CD14-positive monocyte (primary cell): Measurements from ENCODE around the gene CFAP92. TPM values are rescaled to one million over a fixed set of nuclear protein-coding genes. Genes with fewer than 3 reads are reported as not detected.
A peak's percentile ranks its signal among the peaks of the same experiment; 100 is the strongest.

Source experiments
- DNase-seq, 3 donors: peaks; one replicate each; pipeline ENCODE4 v3.0.0-alpha.2; 2011 to 2022
- H2AFZ ChIP-seq: 2 replicates; pipeline ENCODE4 v1.6.0; 2012; ENCODE audit warnings: mild to moderate bottlenecking, low read depth, low read length, inconsistent platforms; ENCODE audit not compliant: insufficient read depth, poor library complexity, severe bottlenecking
- H3K27ac ChIP-seq, 2 donors: 1 replicate in 1 of 2; 2 replicates in 1 of 2; pipeline ENCODE4 v1.5.1; 2012 to 2013; ENCODE audit warnings: low read length in 2 of 2, control low read depth in 1 of 2, inconsistent platforms in 1 of 2, low read depth in 1 of 2, mild to moderate bottlenecking in 1 of 2
- H3K27me3 ChIP-seq, 2 donors: one replicate each; pipeline versions ENCODE4 v1.6.0 to v1.6.1; 2011 to 2013; ENCODE audit warnings: low read length in 2 of 2; ENCODE audit not compliant: control insufficient read depth in 2 of 2, insufficient read depth in 2 of 2
- H3K36me3 ChIP-seq, 2 donors: replicated peaks in 1 of 2; 1 replicate in 1 of 2; 2 replicates in 1 of 2; pipeline versions ENCODE4 v1.5.1 to v1.6.1; 2012 to 2013; ENCODE audit warnings: low read length in 2 of 2, control low read depth in 1 of 2, inconsistent platforms in 1 of 2, mild to moderate bottlenecking in 1 of 2; ENCODE audit not compliant: insufficient read depth in 2 of 2, control insufficient read depth in 1 of 2
- H3K4me1 ChIP-seq, 2 donors: 1 replicate in 1 of 2; 2 replicates in 1 of 2; pipeline versions ENCODE4 v1.5.1 to v1.6.1; 2012 to 2013; ENCODE audit warnings: low read length in 2 of 2, control low read depth in 1 of 2, inconsistent platforms in 1 of 2, mild to moderate bottlenecking in 1 of 2, moderate library complexity in 1 of 2; ENCODE audit not compliant: insufficient read depth in 2 of 2, control insufficient read depth in 1 of 2
- H3K4me2 ChIP-seq: replicated peaks from 2 replicates; pipeline ENCODE3; 2012; ENCODE audit warnings: low read length, moderate library complexity, mild to moderate bottlenecking; ENCODE audit not compliant: poor library complexity, severe bottlenecking; ENCODE audit errors: extremely low read depth
- H3K4me3 ChIP-seq, 3 experiments: fragments of 200-600 bp in 1 of 3; sonication (generic) in 1 of 3; replicated peaks in 1 of 3; 1 replicate in 2 of 3; 2 replicates in 1 of 3; pipeline ENCODE4 v1.5.1; 2011 to 2013; ENCODE audit warnings: low read length in 3 of 3, mild to moderate bottlenecking in 3 of 3, control low read depth in 2 of 3, low read depth in 2 of 3, inconsistent platforms in 1 of 3, moderate library complexity in 1 of 3
- H3K79me2 ChIP-seq: 2 replicates; pipeline ENCODE4 v1.6.0; 2012; ENCODE audit warnings: mild to moderate bottlenecking, control low read depth, inconsistent platforms, low read length, moderate library complexity; ENCODE audit not compliant: insufficient read depth
- H3K9ac ChIP-seq: 2 replicates; pipeline ENCODE4 v1.6.0; 2017; ENCODE audit warnings: low read length, mild to moderate bottlenecking; ENCODE audit not compliant: insufficient read depth, poor library complexity, severe bottlenecking
- H3K9me3 ChIP-seq, 2 donors: replicated peaks in 1 of 2; 1 replicate in 1 of 2; 2 replicates in 1 of 2; pipeline versions ENCODE4 v1.5.1 to v1.6.1; 2012 to 2013; ENCODE audit warnings: low read length in 2 of 2, control low read depth in 1 of 2; ENCODE audit not compliant: control insufficient read depth in 1 of 2, insufficient read depth in 1 of 2
- H4K20me1 ChIP-seq: 2 replicates; pipeline ENCODE4 v1.6.0; 2012; ENCODE audit warnings: mild to moderate bottlenecking, low read length, control low read depth, moderate library complexity; ENCODE audit not compliant: insufficient read depth
- H3K27ac Mint-ChIP-seq, 7 donors: one replicate each; pipeline ENCODE4 v1.8.0; 2020; ENCODE audit warnings: mild to moderate bottlenecking in 7 of 7, mixed read lengths in 7 of 7, moderate library complexity in 6 of 7, inconsistent platforms in 2 of 7
- H3K27me3 Mint-ChIP-seq, 3 donors: one replicate each; pipeline ENCODE4 v1.8.0; 2021 to 2022; ENCODE audit warnings: low read depth in 3 of 3, mild to moderate bottlenecking in 3 of 3, mixed read lengths in 3 of 3, moderate library complexity in 3 of 3, inconsistent platforms in 1 of 3
- H3K36me3 Mint-ChIP-seq, 2 donors: one replicate each; pipeline ENCODE4 v1.8.0; 2020; ENCODE audit warnings: mixed read lengths in 2 of 2, inconsistent platforms in 1 of 2, mild to moderate bottlenecking in 1 of 2
- H3K4me1 Mint-ChIP-seq: one replicate; pipeline ENCODE4 v1.8.0; 2020; ENCODE audit warnings: mild to moderate bottlenecking, mixed read lengths
- H3K4me3 Mint-ChIP-seq, 2 donors: one replicate each; pipeline ENCODE4 v1.8.0; 2020; ENCODE audit warnings: mild to moderate bottlenecking in 2 of 2, mixed read lengths in 2 of 2, moderate library complexity in 1 of 2
- H3K9me3 Mint-ChIP-seq, 7 donors: one replicate each; pipeline ENCODE4 v1.8.0; 2020 to 2022; ENCODE audit warnings: mixed read lengths in 7 of 7, mild to moderate bottlenecking in 6 of 7, moderate library complexity in 6 of 7, inconsistent platforms in 2 of 7
- CTCF ChIP-seq: fragments of 200-600 bp; IDR thresholded peaks from one replicate; pipeline ENCODE4 v1.8.0; 2022; ENCODE audit warnings: antibody characterized with exemption, mild to moderate bottlenecking
- WGBS: methylation state at CpG from one replicate; pipeline ENCODE4 v1.1.5; 2013; ENCODE audit warnings: missing lambda C conversion rate; ENCODE audit not compliant: insufficient coverage; 5-methylcytosine and 5-hydroxymethylcytosine counted together
- intact Hi-C, 2 donors: fragments of 100-400 bp; cut with micrococcal nuclease; formaldehyde crosslinking; loops; one replicate each; pipeline versions ENCODE4 v1.15.0 to v1.15.1; 2023
- polyA plus RNA-seq, 3 donors: library from polyadenylated mRNA; depleted of rRNA in 1 of 3; unstranded in 2 of 3; stranded (reverse) in 1 of 3; fragments of 300-500 nt in 2 of 3; fragments of >200 nt in 1 of 3; fragmentation: Illumina TruSeq in 2 of 3; gene quantifications; 1 replicate in 2 of 3; 2 replicates in 1 of 3; pipeline ENCODE4 v1.2.3, GENCODE V29; 2012 to 2021

Gene CFAP92
- polyA plus RNA-seq, 3 donors: 0.12 to 0.50 (median 0.19) TPM

- H3K27ac ChIP-seq: no peak overlapping the region
- no peak for DNase-seq
- H3K9me3 ChIP-seq: peaks cover 3 to 22% of the 10 kb centered on the region in 2 donors
- peak overlapping the region; percentile 35 for H2AFZ ChIP-seq
- peaks cover 17 to 38% of the 10 kb centered on the region in 2 donors for H3K4me1 ChIP-seq
- H3K4me1 Mint-ChIP-seq: peaks cover 22% of the 10 kb centered on the region
- no peak overlapping the region for H3K9ac ChIP-seq
- intact Hi-C loops: no loop called here
- H3K36me3 Mint-ChIP-seq: no peaks in the 10 kb centered on the region
- H4K20me1 ChIP-seq: no peaks in the 10 kb centered on the region
- peak overlapping the region in 1 of 3 experiments; percentile 43 for H3K4me3 ChIP-seq
- H3K4me3 Mint-ChIP-seq: peak overlapping the region in 1 of 2 donors; percentile 82
- peaks cover 0 to 16% (median 5%) of the 10 kb centered on the region in 7 donors for H3K9me3 Mint-ChIP-seq
- TF ChIP-seq CTCF: no peak
- H3K36me3 ChIP-seq: no peaks in the 10 kb centered on the region
- H3K79me2 ChIP-seq: no peaks in the 10 kb centered on the region
- H3K27ac Mint-ChIP-seq: peak overlapping the region in 1 of 7 donors; percentile 31
- peaks cover 52 to 63% (median 55%) of the 10 kb centered on the region in 3 donors for H3K27me3 Mint-ChIP-seq
- WGBS: 45% methylated on average over 11 of the region's 15 CpGs
- H3K27me3 ChIP-seq: peaks cover 43 to 57% of the 10 kb centered on the region in 2 donors
- peak overlapping the region; percentile 48 for H3K4me2 ChIP-seq
Measured at GRCh38 chr3:129000742-129001100, 6.8 kb upstream of the CFAP92 start.

GRCh38 chr3:128999102-128999501 lies 5.2 kb upstream of the CFAP92 start:
- H2AFZ ChIP-seq: no peak overlapping the region
- TF ChIP-seq CTCF: no peak
- peaks cover 40 to 51% of the 10 kb centered on the region in 2 donors for H3K27me3 ChIP-seq
- intact Hi-C loops: no loop called here
- H3K79me2 ChIP-seq: no peaks in the 10 kb centered on the region
- Mint-ChIP-seq H3K27ac (no peak overlapping the region), H3K36me3 (no peaks in the 10 kb centered on the region), H3K4me1 (peaks cover 28% of the 10 kb centered on the region), H3K4me3 (peak overlapping the region in 1 of 2 donors; percentile 1), H3K27me3 (peaks cover 47 to 56% (median 48%) of the 10 kb centered on the region in 3 donors), H3K9me3 (peaks cover 0 to 16% (median 5%) of the 10 kb centered on the region in 7 donors)
- H3K27ac ChIP-seq: no peak overlapping the region
- H3K4me2 ChIP-seq: no peak overlapping the region
- H4K20me1 ChIP-seq: no peaks in the 10 kb centered on the region
- peaks cover 3 to 22% of the 10 kb centered on the region in 2 donors for H3K9me3 ChIP-seq
- no peaks in the 10 kb centered on the region for H3K36me3 ChIP-seq
- no peak overlapping the region for H3K9ac ChIP-seq
- peaks cover 22 to 45% of the 10 kb centered on the region in 2 donors for H3K4me1 ChIP-seq
- DNase-seq: no peak
- H3K4me3 ChIP-seq: no peak overlapping the region
- 50% methylated on average over 2 of the region's 5 CpGs for WGBS
